K562 (cell line): ENCODE results near the gene LRRC10. TPM values are rescaled to one million over a fixed set of nuclear protein-coding genes. Genes with fewer than 3 reads are reported as not detected.

Experiments
- ARID1B ChIP-seq: fragments of 450-650 bp; IDR thresholded peaks from 2 replicates; pipeline ENCODE4 v1.6.1; 2016; ENCODE audit warnings: antibody characterized with exemption, mild to moderate bottlenecking, inconsistent platforms
- ATF1 ChIP-seq, 2 experiments: fragments of 450-650 bp in 1 of 2; IDR thresholded peaks; 2 replicates each; pipeline ENCODE4 v1.6.1; 2016; ENCODE audit warnings: missing compliant biosample characterization in 1 of 2, missing genetic modification characterization in 1 of 2
- CBFB ChIP-seq: sonication (generic); formaldehyde crosslinking; IDR thresholded peaks from 2 replicates; pipeline ENCODE4 v1.4.0; 2020; ENCODE audit warnings: mild to moderate bottlenecking, missing genetic modification reagents
- FOXK2 ChIP-seq, 2 experiments: fragments of 450-650 bp; IDR thresholded peaks in 1 of 2; conservative IDR thresholded peaks in 1 of 2; 2 replicates each; pipeline ENCODE4 v1.6.1; 2016; ENCODE audit warnings: low read depth in 2 of 2, mild to moderate bottlenecking in 1 of 2
- MAFF ChIP-seq: IDR thresholded peaks from 2 replicates; pipeline ENCODE4 v1.6.1; 2012; ENCODE audit warnings: low read length, improper control_type of control experiment
- NFE2 ChIP-seq: IDR thresholded peaks from 2 replicates; pipeline ENCODE4 v1.6.1; 2014; ENCODE audit warnings: antibody characterized with exemption, low read depth
- SETDB1 ChIP-seq: IDR thresholded peaks from one replicate; pipeline ENCODE4 v1.6.1; 2012; ENCODE audit warnings: low read length, control low read depth, inconsistent platforms
- TEAD4 ChIP-seq, 2 experiments: sonication (generic) in 1 of 2; formaldehyde crosslinking in 1 of 2; IDR thresholded peaks; 2 replicates each; pipeline versions ENCODE4 v1.6.1 to v1.8.0; 2012 to 2022; ENCODE audit warnings: borderline replicate concordance in 1 of 2, inconsistent platforms in 1 of 2, low read length in 1 of 2, mild to moderate bottlenecking in 1 of 2, missing genetic modification reagents in 1 of 2
- ZBTB17 ChIP-seq: fragments of 450-650 bp; formaldehyde crosslinking; IDR thresholded peaks from 2 replicates; pipeline ENCODE4 v1.4.0; 2020; ENCODE audit warnings: mild to moderate bottlenecking
- ZNF785 ChIP-seq: fragments of 250-450 bp; sonication (Bioruptor Pico); IDR thresholded peaks from 2 replicates; pipeline ENCODE4 v1.4.0; 2020; ENCODE audit warnings: mild to moderate bottlenecking
- polyA plus RNA-seq, 8 experiments: library from polyadenylated mRNA; depleted of rRNA in 4 of 8; stranded (reverse) in 5 of 8; unstranded in 3 of 8; fragments of >200 nt; fragmentation: Nextera tagmentation in 2 of 8; fragmentation: Illumina TruSeq in 1 of 8; extraction: Ambion mirVana in 2 of 8; extraction: Trizol in 1 of 8; gene quantifications; 2 replicates each; pipeline versions ENCODE4 v1.2.1 to v1.2.3, GENCODE V29; 2011 to 2014; ENCODE audit warnings: inconsistent platforms in 1 of 8, missing spikeins in 1 of 8
- total RNA-seq, 7 experiments: library from RNA; depleted of rRNA in 6 of 7; stranded (reverse); fragments of >200 nt in 6 of 7; fragmentation: Illumina TruSeq in 2 of 7; extraction: Trizol in 2 of 7; gene quantifications; 2 replicates each; pipeline versions ENCODE4 v1.2.1 to v1.2.3, GENCODE V29; 2011 to 2021; ENCODE audit warnings: low replicate concordance in 1 of 7
- TF ChIP-seq, protein P1 (sequence below): fragments of 450-650 bp; formaldehyde crosslinking; IDR thresholded peaks from 2 replicates; pipeline ENCODE4 v1.4.0; 2020; ENCODE audit warnings: mild to moderate bottlenecking, moderate library complexity
- TF ChIP-seq, protein P2 (sequence below): sonication (generic); formaldehyde crosslinking; IDR thresholded peaks from 2 replicates; pipeline ENCODE4 v1.8.0; 2023; ENCODE audit warnings: missing genetic modification reagents, mild to moderate bottlenecking, borderline replicate concordance
- TF ChIP-seq, protein P3 (sequence below): IDR thresholded peaks from 2 replicates; pipeline ENCODE4 v1.6.1; 2016; ENCODE audit warnings: missing genetic modification characterization, missing compliant biosample characterization
- TF ChIP-seq, protein P4 (sequence below): fragments of 450-650 bp; IDR thresholded peaks from 2 replicates; pipeline ENCODE4 v1.6.1; 2018; ENCODE audit not compliant: partially characterized antibody

The LRRC10 gene
- total and polyA plus RNA-seq, 9 of the 15 experiments (the other 6 are each of a cell fraction or from before 2014, with no cell fraction given), result 0.09 TPM; not detected in 8

DNA sequence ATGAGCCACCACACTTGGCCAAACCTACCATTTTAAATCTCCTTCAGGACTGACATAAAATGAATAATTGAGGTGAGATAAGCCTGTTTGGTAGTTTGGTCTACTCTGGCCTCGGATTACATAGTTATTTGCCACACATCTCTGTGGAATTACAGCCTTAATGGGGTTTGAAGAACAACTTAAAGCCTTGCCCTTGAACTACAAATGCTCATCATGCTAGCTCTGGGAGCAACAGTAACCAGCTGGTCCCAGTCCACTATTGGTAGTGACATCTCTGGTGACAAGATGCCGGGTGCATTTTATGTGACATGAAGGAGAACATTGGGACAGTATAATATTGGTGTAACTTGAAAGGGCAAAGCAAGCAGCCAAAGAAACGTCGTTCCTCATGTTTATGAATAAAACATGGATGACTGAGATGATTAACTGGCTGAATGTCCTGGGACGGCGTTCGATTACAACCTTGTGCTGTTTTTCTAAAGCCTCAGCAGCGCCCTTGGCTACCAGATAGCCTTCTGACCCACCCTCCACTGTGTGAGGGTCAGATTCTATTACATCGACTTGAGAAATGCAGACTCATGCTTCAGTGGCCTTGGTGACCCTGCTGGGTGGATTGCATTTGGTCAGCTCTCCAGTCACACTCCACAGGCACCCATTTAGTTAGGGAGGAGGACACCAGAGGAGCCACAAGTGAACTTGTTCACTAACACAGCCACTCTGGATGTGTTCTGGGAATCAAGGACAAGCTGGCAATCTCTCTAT is 46.9 kb upstream of the LRRC10 start (continued):
- TF ChIP-seq SETDB1 (no peak), ATF1 (CRISPR knock-in tag; IDR thresholded peaks at IDR 0.05) (no peak), ATF1 (tag; IDR thresholded peaks at IDR 0.05) (peak; percentile 46; the same call in 1 of the 2 replicates), TEAD4 (IDR thresholded peaks at IDR 0.05; ENCODE audit: low read length) (0 out of 2 replicates have a peak, but pooled peaks have one; percentile 28), TEAD4 (CRISPR knock-in tag; IDR thresholded peaks at IDR 0.05; ENCODE audit: borderline replicate concordance) (no peak), ZNF785 (CRISPR knock-in tag) (no peak), FOXK2 (conservative IDR thresholded peaks at IDR 0.05 in 1 of 2, IDR thresholded peaks at IDR 0.05 in 1 of 2; ENCODE audit: low read depth in 2 of 2) (0 out of 4 replicates have a peak, but pooled peaks of 1 of the 2 experiments have one; percentile 20), CBFB (CRISPR knock-in tag) (peak; percentile 48; the same call in 1 of the 2 replicates), ZBTB17 (CRISPR knock-in tag) (peak; percentile 72; the same call in 1 of the 2 replicates), MAFF (peak; percentile 92), ARID1B (peak; percentile 76), NFE2 (peak; percentile 98)
- TF ChIP-seq, protein P1, sequence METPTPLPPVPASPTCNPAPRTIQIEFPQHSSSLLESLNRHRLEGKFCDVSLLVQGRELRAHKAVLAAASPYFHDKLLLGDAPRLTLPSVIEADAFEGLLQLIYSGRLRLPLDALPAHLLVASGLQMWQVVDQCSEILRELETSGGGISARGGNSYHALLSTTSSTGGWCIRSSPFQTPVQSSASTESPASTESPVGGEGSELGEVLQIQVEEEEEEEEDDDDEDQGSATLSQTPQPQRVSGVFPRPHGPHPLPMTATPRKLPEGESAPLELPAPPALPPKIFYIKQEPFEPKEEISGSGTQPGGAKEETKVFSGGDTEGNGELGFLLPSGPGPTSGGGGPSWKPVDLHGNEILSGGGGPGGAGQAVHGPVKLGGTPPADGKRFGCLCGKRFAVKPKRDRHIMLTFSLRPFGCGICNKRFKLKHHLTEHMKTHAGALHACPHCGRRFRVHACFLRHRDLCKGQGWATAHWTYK (CRISPR knock-in tag), result peak; percentile 93
- TF ChIP-seq, protein P2, sequence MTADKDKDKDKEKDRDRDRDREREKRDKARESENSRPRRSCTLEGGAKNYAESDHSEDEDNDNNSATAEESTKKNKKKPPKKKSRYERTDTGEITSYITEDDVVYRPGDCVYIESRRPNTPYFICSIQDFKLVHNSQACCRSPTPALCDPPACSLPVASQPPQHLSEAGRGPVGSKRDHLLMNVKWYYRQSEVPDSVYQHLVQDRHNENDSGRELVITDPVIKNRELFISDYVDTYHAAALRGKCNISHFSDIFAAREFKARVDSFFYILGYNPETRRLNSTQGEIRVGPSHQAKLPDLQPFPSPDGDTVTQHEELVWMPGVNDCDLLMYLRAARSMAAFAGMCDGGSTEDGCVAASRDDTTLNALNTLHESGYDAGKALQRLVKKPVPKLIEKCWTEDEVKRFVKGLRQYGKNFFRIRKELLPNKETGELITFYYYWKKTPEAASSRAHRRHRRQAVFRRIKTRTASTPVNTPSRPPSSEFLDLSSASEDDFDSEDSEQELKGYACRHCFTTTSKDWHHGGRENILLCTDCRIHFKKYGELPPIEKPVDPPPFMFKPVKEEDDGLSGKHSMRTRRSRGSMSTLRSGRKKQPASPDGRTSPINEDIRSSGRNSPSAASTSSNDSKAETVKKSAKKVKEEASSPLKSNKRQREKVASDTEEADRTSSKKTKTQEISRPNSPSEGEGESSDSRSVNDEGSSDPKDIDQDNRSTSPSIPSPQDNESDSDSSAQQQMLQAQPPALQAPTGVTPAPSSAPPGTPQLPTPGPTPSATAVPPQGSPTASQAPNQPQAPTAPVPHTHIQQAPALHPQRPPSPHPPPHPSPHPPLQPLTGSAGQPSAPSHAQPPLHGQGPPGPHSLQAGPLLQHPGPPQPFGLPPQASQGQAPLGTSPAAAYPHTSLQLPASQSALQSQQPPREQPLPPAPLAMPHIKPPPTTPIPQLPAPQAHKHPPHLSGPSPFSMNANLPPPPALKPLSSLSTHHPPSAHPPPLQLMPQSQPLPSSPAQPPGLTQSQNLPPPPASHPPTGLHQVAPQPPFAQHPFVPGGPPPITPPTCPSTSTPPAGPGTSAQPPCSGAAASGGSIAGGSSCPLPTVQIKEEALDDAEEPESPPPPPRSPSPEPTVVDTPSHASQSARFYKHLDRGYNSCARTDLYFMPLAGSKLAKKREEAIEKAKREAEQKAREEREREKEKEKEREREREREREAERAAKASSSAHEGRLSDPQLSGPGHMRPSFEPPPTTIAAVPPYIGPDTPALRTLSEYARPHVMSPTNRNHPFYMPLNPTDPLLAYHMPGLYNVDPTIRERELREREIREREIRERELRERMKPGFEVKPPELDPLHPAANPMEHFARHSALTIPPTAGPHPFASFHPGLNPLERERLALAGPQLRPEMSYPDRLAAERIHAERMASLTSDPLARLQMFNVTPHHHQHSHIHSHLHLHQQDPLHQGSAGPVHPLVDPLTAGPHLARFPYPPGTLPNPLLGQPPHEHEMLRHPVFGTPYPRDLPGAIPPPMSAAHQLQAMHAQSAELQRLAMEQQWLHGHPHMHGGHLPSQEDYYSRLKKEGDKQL (CRISPR knock-in tag), result no peak
- TF ChIP-seq, protein P3, sequence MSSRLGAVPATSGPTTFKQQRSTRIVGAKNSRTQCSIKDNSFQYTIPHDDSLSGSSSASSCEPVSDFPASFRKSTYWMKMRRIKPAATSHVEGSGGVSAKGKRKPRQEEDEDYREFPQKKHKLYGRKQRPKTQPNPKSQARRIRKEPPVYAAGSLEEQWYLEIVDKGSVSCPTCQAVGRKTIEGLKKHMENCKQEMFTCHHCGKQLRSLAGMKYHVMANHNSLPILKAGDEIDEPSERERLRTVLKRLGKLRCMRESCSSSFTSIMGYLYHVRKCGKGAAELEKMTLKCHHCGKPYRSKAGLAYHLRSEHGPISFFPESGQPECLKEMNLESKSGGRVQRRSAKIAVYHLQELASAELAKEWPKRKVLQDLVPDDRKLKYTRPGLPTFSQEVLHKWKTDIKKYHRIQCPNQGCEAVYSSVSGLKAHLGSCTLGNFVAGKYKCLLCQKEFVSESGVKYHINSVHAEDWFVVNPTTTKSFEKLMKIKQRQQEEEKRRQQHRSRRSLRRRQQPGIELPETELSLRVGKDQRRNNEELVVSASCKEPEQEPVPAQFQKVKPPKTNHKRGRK (tag), result no peak
- TF ChIP-seq, protein P4, sequence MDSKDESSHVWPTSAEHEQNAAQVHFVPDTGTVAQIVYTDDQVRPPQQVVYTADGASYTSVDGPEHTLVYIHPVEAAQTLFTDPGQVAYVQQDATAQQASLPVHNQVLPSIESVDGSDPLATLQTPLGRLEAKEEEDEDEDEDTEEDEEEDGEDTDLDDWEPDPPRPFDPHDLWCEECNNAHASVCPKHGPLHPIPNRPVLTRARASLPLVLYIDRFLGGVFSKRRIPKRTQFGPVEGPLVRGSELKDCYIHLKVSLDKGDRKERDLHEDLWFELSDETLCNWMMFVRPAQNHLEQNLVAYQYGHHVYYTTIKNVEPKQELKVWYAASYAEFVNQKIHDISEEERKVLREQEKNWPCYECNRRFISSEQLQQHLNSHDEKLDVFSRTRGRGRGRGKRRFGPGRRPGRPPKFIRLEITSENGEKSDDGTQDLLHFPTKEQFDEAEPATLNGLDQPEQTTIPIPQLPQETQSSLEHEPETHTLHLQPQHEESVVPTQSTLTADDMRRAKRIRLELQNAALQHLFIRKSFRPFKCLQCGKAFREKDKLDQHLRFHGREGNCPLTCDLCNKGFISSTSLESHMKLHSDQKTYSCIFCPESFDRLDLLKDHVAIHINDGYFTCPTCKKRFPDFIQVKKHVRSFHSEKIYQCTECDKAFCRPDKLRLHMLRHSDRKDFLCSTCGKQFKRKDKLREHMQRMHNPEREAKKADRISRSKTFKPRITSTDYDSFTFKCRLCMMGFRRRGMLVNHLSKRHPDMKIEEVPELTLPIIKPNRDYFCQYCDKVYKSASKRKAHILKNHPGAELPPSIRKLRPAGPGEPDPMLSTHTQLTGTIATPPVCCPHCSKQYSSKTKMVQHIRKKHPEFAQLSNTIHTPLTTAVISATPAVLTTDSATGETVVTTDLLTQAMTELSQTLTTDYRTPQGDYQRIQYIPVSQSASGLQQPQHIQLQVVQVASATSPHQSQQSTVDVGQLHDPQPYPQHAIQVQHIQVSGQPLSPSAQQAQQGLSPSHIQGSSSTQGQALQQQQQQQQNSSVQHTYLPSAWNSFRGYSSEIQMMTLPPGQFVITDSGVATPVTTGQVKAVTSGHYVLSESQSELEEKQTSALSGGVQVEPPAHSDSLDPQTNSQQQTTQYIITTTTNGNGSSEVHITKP, result peak; percentile 7
